Colonic mucosa (tissue), 4 donors: Measurements from ENCODE around the gene DDX6. TPM values are rescaled to one million over a fixed set of nuclear protein-coding genes. Genes with fewer than 3 reads are reported as not detected.

ENCODE experiments used
- DNase-seq: peaks from one replicate; pipeline ENCODE4 v3.0.0-alpha.2; 2020
- H3K27ac ChIP-seq: fragments of 200-600 bp; one replicate; pipeline ENCODE4 v1.8.0; 2021
- H3K27me3 ChIP-seq: fragments of 200-600 bp; one replicate; pipeline ENCODE4 v1.8.0; 2021
- H3K36me3 ChIP-seq: fragments of 200-600 bp; one replicate; pipeline ENCODE4 v1.8.0; 2021
- H3K4me1 ChIP-seq: fragments of 200-600 bp; one replicate; pipeline ENCODE4 v1.8.0; 2021; ENCODE audit warnings: mild to moderate bottlenecking
- H3K4me3 ChIP-seq: fragments of 200-600 bp; one replicate; pipeline ENCODE4 v1.8.0; 2021
- H3K9ac ChIP-seq, 2 donors: one replicate each; pipeline ENCODE4 v1.7.0; 2013; ENCODE audit warnings: control low read depth in 2 of 2, low read depth in 2 of 2, low read length in 2 of 2
- H3K9me3 ChIP-seq: fragments of 200-600 bp; one replicate; pipeline ENCODE4 v1.8.0; 2021
- intact Hi-C: fragments of 100-400 bp; cut with DNase I; formaldehyde crosslinking; loops from one replicate; pipeline ENCODE4 v1.14.1; 2022
- total RNA-seq, 2 donors: library from RNA; stranded (reverse); fragmentation: NEBNext Ultra II Directional in 1 of 2; extraction: Animal tissue kit (Norgen Biotek cat#: 25700) in 1 of 2; gene quantifications; one replicate each; pipeline ENCODE4 v1.2.1, GENCODE V29; 2021
- TF ChIP-seq, protein P1 (sequence below): fragments of 200-600 bp; IDR thresholded peaks from one replicate; pipeline ENCODE4 v1.8.0; 2022; ENCODE audit warnings: antibody characterized with exemption, mild to moderate bottlenecking
- donor health status: healthy.
- donor health status: DM: no; HTN: no; CAD: no.
- donor health status: DM: no; HTN: no; CAD: no.

DDX6 gene
- total RNA-seq, 2 donors from 2014 or later = 79.0 to 108 TPM

DNA sequence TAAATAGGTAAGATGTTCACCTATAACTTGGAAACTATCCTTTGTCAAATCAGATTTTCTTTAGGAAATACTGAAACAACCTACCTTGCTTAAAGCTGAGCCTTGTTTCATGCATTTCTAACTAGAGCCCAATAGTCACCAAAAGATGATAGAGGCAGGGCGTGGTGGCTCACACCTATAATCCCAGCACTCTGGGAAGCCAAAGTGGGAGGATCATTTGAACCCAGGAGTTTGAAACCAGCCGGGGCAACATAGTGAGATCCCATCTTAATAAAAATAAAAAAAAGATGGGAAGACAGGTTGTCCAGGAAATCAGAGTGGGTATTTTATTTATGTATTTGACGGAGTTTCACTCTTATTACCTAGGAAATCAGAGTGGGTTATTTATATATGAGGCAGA is 38.3 kb downstream of the DDX6 start:
- Histone ChIP-seq H3K36me3 (peaks cover 14% of the 10 kb centered on the region), H3K4me1 (no peaks in the 10 kb centered on the region), H3K4me3 (no peak overlapping the region), H3K27me3 (no peaks in the 10 kb centered on the region), H3K27ac (no peak overlapping the region), H3K9me3 (no peaks in the 10 kb centered on the region), H3K9ac (no peak overlapping the region)
- TF ChIP-seq, protein P1, sequence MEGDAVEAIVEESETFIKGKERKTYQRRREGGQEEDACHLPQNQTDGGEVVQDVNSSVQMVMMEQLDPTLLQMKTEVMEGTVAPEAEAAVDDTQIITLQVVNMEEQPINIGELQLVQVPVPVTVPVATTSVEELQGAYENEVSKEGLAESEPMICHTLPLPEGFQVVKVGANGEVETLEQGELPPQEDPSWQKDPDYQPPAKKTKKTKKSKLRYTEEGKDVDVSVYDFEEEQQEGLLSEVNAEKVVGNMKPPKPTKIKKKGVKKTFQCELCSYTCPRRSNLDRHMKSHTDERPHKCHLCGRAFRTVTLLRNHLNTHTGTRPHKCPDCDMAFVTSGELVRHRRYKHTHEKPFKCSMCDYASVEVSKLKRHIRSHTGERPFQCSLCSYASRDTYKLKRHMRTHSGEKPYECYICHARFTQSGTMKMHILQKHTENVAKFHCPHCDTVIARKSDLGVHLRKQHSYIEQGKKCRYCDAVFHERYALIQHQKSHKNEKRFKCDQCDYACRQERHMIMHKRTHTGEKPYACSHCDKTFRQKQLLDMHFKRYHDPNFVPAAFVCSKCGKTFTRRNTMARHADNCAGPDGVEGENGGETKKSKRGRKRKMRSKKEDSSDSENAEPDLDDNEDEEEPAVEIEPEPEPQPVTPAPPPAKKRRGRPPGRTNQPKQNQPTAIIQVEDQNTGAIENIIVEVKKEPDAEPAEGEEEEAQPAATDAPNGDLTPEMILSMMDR = no peak
- intact Hi-C loops = loop anchor here (10.0 kb wide), 1 partner anchor 368 kb away; no protein-coding TSS in a partner anchor
- DNase-seq = no peak

DNA sequence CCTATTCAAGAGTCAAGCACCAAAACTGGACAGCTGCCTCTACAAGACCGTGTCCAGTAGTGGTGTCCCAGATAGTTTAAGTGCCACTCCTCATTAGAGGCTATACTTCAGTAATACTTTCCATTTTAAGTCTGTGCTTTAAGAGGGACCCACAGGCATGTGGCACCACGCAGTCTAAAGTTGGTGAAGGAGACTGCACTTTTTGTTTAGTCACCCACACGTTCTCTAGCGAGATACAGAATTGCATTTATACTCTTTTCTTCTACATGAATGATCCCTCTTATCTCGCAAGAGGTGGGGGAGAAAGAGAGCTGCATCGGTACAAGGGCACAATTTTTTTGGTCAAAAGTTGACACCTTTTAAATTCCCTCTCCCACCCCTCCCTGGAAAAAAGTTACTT is 41.5 kb downstream of the DDX6 start:
- H3K27ac ChIP-seq = no peak overlapping the region
- H3K4me1 ChIP-seq = no peaks in the 10 kb centered on the region
- peaks cover 8% of the 10 kb centered on the region for H3K36me3 ChIP-seq
- no peaks in the 10 kb centered on the region for H3K27me3 ChIP-seq
- no peak overlapping the region for H3K9ac ChIP-seq
- intact Hi-C loops = no loop called here
- H3K9me3 ChIP-seq = no peaks in the 10 kb centered on the region
- no peak for DNase-seq
- TF ChIP-seq, protein P1 = no peak
- no peak overlapping the region for H3K4me3 ChIP-seq

DNA sequence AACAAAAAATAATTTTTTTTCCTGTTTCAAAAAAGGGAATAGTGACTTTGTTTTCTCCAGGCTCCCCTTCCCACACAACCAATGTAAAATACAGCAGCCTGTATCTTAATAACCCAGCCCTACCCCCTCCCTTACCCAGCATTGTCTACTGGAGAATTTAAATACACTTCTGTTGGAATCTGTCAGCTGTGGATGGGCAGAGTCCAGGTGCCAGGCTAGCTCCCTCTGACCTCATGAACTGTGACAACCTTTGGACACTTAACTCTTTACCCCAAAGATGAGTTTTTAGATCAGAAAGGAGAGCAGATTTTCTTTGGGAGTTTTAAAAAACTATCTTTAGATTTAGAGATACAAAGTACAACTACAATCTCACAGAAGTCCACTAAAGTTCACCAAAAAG is 42.9 kb downstream of the DDX6 start:
- no peaks in the 10 kb centered on the region for H3K4me1 ChIP-seq
- TF ChIP-seq, protein P1 = no peak
- peaks cover 8% of the 10 kb centered on the region for H3K36me3 ChIP-seq
- intact Hi-C loops = no loop called here
- H3K27me3 ChIP-seq = no peaks in the 10 kb centered on the region
- H3K9me3 ChIP-seq = no peaks in the 10 kb centered on the region
- no peak overlapping the region for H3K4me3 ChIP-seq
- DNase-seq = no peak
- no peak overlapping the region for H3K27ac ChIP-seq
- H3K9ac ChIP-seq = no peak overlapping the region

DNA sequence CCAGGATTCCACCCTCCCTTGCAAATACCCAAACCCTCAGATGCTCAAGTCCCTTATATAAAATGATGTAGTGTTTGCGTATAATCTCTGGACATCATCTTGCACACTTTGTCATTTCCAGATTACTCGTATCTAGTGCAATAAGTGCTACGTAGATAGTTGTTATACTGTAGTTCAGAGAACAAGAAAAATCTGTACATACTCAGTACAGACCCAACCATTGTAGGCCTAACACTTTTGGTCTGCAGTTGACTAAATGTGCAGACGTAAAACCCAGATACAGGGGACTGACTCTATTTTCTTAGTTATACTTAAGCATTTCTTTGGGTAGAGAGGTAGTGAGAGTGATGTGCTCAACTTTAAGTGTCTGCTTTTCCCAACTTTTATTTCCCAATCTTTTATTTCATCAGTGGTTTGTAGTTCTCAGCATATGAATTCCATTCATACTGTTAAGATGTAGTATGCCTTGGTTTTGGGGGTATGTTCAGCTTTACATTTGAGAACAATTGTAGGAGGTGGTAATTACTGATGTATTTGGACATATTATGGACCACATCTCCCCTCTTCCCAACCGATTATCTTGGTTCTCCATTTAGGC is 43.9 kb downstream of the DDX6 start:
- Histone ChIP-seq H3K9me3 (no peaks in the 10 kb centered on the region), H3K4me3 (no peak overlapping the region), H3K4me1 (no peaks in the 10 kb centered on the region), H3K9ac (no peak overlapping the region), H3K27me3 (no peaks in the 10 kb centered on the region), H3K27ac (no peak overlapping the region), H3K36me3 (peaks cover 8% of the 10 kb centered on the region)
- TF ChIP-seq, protein P1 = no peak
- DNase-seq = no peak
- intact Hi-C loops = no loop called here

DNA sequence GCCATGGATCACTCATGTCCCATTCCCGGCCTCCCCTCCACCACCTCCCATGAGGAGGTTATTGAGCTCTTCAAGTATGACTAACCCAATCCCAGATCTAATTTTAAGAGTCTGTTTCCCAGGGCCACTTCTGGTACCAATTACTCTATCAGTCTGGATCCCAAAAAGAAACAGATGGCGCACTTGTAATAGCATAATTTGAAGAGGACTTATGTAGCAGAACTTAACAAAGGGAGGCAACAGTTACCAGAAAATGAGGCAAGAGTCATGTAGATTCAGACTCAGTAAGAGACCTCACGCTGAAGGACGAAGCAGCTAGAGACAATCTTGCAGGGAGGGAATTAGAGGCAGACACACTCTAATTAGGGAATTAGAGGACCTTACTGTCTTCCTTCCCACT is 46.9 kb downstream of the DDX6 start:
- no peak overlapping the region for H3K9ac ChIP-seq
- H3K27ac ChIP-seq = no peak overlapping the region
- H3K36me3 ChIP-seq = no peaks in the 10 kb centered on the region
- no peaks in the 10 kb centered on the region for H3K9me3 ChIP-seq
- no peak for DNase-seq
- no peaks in the 10 kb centered on the region for H3K4me1 ChIP-seq
- intact Hi-C loops = no loop called here
- H3K4me3 ChIP-seq = no peak overlapping the region
- TF ChIP-seq, protein P1 = no peak
- H3K27me3 ChIP-seq = no peaks in the 10 kb centered on the region
